GM19035 (cell line): ENCODE results near the gene IL1RAPL1.

Source experiments
- ATAC-seq: cut with Tn5 transposase; IDR thresholded peaks from one replicate; pipeline ENCODE4 v1.9.1; 2021; ENCODE audit not compliant: unreplicated experiment

The IL1RAPL1 gene

DNA sequence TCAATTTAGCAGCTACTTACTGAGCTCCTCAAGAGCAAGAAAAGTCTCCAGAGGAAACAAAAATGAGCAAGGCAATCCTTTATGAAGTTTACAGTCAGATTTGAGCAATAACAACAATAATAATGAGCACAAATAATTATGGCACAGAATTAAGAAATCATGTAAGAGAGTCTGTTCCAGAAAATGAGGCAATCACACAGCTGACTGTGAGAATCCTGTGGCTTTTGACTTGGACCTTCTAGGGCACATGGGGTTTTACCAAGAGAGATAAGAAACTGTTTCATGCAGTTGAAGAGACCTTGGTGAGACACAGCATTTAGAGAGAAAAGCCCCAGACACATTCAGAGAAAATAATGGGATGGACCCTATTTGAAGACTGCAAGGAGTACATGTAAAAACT is 1265.5 kb downstream of the IL1RAPL1 start:
- no peak for ATAC-seq

DNA sequence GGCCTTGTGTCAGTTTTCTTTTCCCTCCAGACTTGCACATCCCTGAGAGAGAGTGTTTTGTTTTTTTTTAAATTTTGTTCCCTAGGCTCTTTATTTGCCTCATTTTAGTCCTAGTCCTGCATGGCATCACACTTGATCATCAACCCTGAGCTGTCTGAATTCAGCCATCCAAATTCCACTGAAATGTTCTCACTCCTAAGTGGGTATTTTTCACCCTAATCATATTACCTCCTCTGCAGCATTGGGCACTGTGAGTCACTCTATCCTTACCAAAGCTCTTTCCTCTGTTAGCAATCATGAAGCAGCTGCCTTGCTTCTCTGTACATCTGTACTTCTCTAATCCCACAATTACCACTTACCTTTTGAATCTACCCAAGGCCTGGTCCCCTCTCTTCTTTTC is 1271.5 kb downstream of the IL1RAPL1 start:
- ATAC-seq = no peak

DNA sequence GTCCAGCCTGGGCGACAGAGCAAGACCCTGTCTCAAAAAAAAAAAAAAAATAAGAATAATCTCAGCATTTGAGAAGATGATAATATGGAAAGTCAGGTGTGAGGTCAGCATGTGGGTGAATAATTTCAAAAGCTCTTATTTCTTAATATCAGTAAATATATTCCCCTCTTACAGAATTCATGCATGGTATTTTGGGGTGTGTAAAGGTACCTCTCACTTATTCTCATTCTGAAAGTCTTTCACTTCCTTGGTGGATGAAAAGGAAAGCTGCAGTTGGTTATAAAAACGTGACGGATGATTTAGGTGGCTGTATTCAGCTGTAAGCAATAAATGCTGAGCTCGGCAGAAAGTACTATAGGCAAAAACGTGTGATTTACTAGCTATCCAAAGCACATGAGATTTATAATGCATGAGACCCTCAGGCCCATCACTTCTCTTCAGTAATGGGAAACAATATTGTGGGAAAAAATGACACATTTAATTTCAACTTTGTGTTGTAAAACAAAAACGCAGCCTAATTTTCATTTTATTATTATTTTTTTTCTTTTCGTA is 1275.0 kb downstream of the IL1RAPL1 start:
- no peak for ATAC-seq

DNA sequence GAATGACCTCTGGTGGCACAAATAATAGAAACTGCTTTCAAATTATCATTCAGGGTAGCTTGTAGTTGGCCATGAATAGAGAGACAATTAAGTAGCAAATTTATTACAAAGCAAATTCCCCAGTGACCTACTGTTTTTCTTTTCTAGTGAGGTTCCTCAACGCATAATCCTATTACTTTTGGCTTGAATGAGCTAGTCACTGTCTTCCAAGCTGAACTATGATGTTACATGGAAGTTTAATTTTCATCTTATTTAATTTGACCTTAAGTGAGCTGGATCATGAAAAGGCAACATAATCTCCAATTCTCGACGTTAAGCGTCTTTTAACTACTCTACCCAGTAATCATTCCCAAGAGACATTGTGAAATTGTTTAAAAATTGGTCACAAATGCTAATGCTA is 1280.7 kb downstream of the IL1RAPL1 start:
- no peak for ATAC-seq

DNA sequence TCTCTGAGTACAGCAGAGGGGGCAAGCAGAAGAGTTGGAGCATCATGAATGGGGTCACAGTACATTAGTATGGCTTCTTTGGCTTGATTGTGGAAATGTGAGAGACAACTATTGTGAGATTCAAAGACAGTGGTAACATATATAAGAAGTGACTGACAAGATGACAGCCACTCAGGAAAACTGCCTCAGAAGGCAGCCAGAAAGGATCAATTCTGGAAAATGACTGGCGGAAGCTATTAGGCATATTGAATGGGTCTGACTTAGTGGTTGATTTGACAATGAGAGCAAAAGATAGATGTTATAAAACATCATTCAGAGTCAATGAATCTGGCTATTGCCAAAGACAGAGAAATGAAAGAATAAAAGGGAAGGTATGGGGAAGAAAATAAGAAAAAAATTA is 1282.6 kb downstream of the IL1RAPL1 start:
- ATAC-seq = no peak

DNA sequence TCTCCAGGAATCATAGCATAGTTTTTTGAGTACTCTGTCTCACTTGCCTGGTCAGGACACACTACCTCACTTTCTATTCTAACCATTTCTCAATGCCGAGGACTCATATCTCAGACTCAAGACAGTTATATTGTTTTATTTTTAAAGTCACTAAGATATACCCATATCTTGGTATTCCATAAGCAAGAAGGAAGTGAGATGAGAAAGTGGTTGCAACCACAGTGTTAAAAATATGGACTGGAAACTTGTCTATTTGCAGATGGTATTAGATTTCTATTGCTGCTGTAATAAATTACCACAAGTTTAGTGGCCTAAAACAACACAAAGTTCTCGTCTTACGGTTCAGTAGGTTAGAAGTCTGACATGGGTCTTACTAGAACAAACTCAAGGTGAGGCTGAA is 1283.4 kb downstream of the IL1RAPL1 start:
- ATAC-seq = no peak

DNA sequence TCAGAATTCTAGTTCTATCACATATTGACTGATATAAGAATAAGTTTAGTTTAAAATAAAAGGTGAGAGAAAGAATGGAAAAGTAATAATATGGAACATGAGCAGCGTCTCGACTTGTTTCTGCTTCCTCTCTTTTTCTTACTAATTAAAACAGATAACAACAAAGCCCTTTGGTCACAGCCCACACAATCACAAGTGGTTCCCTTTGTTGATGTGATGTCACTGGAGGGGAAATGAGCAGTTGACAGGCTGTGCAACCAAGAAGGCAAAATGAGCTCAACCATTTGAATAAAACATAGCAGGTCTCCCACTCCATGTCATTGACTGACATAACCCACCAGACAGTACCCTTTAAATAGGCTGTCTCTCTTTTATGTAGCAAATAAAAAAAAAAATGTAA is 1285.6 kb downstream of the IL1RAPL1 start:
- ATAC-seq = no peak

DNA sequence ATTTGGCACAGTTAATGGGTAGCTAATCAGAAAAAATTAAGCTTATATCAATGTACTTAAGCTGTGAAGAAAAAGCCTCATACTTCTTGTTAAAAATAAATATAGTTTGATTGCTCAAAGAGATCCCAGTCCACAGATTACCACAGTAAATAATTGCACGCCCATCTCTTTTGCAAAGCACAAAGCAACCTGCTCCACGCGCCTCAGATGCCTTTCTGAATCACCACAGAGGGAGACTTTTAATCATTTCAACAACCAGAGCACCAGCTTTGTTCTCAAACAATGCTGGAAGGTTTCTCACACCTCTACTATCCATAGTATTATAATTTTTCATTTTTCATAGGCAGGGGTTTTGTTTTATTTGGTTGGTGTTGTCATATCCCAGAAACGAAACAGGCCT is 1289.5 kb downstream of the IL1RAPL1 start:
- ATAC-seq = no peak

DNA sequence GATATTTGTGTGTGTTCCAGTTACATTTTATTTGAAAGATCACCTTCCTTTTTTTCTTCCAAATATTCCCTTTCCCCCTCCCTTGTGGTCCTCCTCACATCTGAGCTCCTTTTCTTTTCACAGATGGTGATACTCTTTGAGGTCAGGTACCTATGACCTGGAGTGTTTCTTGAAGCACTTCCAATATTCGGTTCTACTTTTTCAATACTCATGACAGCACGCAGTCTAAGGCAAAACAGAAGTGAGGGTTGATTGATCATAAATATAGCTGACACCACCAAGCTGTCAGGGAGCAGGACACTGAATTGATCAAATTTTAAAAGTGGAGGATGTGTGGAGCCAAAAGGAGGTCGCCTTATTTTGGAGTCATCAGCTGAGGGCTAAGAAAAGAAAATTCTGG is 1293.7 kb downstream of the IL1RAPL1 start:
- no peak for ATAC-seq

DNA sequence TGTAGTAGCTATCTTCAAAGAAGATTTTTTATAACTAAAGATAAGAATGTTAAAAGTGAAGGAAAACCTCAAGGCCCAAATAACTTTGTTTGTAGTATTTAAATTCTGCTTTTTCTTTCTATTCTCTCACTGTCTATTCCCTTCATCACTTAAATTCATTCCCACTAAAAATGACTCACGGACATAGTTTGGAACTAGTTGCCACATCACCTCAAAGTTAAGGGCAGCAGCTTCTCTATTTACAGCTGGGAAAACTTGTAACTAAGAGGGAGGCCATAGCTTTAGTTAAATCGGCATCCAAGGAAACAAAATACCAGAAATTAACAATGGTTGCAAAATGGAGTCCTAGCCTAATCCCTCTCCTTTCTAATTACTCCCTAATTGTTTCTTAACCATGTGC is 1302.8 kb downstream of the IL1RAPL1 start:
- ATAC-seq = no peak

DNA sequence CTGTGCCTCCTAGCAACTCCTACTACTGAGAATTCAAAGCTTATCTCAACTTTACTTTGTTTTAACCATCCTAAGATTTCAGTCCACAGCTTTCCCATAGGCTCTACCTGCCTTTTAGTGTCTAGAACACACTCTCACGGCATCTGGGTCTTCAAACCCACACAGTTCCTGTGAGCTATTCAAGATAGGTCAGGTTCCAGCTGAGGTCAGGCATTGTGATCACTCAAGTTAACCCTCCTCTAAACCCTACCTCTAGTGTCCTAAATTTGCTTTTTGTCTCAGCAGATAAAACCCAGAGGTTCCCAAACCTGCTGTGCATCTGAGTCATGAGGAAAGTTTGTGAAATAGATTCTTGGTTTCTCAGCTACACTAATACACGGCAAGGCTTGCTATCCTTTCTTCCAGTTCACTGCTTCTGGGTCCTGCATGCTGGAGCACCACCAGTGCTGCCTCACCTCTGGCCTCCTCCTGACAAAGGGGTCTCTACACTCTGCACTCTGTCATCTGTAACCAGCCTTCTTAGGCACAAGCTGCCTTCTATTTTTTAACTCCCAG is 1303.5 kb downstream of the IL1RAPL1 start:
- no peak for ATAC-seq

DNA sequence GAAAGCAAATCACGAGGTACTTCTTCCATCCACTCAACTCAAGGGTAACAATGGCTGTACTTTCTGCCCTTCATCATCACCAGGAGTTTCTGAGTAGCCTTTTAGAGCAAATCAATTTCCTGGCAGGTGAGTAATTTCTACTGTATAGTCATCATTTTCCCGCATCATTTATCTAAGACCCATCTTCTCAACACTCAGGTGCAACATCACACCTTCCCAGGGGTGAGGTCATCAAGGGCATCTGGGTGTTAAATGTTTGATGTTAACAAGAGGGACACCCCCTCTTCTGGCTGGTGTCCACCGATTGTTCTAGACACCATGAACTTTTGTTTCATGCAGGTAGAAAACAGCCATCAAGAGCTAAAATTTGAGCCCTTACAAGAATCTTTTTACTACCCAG is 1314.8 kb downstream of the IL1RAPL1 start:
- ATAC-seq = no peak

DNA sequence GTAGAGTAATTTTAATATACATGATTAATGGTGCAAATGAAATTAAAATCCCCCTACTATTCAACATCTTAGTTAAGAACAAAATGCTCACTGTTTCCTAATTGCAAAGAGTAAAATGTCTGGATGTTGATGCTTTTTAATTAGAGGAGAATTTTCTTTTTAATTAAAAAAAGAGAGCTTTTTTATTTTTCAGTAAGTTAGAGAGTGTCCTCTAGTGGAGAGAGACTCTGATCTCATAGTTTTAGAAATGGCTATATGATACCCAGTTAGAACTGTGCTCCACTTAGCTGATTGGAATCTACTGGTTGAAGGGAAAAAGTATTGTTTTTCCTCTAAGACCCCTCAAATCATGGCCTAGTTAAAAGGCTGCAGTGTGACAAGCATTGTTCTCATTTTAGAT is 1316.1 kb downstream of the IL1RAPL1 start:
- no peak for ATAC-seq

DNA sequence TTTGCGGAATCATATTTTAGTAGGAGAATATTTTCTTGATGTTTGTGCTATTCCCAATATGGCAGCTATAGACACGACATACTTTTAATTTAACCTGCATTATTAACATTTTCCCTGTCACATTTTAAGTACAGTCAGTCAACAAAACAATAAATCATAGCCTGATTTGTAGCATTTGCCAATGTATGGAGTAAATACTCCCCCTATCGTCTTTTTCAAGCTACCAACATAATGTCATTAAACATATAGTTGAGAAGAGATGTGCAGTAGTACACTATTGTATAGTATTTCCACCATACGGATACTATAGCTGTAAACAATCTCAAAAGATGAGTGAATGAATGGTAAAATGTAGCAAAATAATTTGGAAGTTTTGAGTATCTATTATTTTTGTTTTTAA is 1324.4 kb downstream of the IL1RAPL1 start:
- no peak for ATAC-seq

DNA sequence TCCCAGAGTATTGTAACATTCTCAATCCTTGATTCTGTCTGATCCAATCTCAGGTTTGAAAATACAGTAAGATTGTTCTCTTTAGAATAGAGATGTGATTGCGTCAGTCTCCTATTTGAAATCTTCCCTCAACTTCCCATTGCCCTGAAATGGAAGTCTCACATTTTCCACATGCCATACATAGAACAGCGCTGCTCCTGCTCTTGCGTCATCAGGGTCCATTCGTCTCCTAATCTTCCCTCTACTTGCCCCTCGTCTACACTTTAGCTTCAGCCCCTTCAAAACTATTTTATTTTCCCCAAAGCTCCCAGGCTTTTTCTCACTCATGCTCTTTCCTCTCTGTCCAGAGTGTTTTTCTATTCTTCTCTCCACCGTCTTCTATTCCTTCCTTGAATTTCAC is 1326.4 kb downstream of the IL1RAPL1 start:
- ATAC-seq = no peak

DNA sequence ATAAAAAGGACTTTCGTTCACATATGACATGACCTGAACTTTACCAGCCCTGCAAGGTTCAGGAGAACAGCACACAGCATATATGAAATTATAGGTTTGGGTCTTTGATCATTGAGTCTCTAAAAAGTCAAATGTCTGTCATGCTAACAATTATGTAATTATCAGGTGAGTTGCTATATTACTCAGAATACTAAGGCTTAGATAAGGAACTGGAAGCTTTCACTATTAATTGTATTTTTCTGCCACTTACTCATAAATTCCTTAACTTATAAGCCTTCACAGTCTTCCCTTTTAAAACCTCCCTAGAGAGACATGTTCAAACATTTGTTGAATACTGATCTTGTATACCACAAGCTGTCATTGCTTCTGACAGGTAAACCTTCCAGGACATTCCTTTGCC is 1335.4 kb downstream of the IL1RAPL1 start:
- ATAC-seq = no peak

DNA sequence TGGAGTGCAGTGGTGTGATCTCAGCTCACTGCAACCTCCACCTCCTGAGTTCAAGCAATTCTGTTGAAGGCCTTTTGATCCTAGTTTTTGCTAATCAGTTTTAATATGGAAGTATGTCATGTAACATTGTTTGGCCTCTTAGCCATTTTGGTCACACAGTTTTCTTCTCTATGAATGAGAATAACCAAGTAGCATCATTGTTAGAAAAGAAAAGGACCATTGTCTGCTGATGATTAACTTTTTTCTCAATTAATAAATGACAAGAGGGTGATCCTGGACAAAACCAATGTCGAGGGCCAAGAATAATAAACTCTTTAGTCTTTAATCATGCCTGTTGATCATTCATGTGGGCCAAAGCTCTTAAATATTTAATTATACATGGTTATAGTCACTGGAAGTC is 1338.8 kb downstream of the IL1RAPL1 start:
- ATAC-seq = no peak

DNA sequence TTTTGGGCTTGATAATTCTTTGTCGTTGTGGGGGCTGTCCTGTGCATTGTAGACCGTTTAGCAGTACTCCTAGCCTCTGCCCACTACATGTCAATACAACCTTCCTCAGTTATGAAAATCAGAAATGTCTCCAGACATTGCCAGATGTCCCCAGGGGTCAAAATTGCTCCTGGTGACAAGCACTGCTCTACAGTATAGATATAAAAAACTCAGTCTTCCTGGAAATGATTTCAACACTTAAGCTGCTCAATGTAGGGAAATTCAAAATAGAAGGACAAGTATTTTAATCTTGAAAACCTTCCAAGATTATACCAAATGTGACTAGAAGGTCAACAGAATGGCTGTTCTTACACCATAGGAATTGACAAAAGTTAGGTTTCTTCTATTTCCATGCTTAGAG is 1339.4 kb downstream of the IL1RAPL1 start:
- ATAC-seq = no peak

DNA sequence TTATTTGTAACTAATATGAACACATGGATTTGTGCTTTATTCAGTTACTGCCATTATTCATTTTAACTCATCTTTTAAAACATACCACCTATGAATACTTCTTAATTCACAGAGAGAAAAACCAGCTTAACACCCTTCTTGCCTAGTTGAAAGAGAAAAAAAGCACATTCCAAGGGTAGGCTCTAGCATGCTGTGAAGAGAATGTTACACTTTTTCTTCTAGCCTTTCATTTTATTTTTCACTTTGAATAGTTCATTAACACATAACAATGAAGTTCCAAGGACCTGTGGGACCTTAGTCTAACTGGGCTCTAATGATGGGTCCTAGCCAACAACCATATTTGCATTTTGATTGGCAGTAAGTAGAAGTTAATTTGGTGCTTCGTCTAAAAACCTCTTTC is 1348.2 kb downstream of the IL1RAPL1 start:
- no peak for ATAC-seq

DNA sequence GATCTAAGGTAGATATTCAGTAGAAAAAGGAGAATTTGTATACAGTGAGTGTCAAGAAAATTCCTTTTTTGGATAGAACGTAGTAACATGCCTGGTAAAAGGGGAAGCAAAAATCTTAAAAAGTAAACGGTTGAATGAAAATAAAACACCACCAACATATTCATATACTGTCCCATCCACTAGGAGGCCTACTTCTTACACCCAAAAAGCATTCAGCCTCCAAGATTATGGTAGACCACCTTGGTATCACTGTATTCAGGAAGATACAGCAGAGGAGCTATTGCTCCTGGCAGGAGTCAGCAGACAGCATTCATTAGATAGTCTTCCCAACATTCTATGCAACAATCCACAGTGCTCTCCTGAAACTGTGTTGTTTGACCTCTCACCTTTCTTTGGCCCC is 1353.5 kb downstream of the IL1RAPL1 start:
- no peak for ATAC-seq

DNA sequence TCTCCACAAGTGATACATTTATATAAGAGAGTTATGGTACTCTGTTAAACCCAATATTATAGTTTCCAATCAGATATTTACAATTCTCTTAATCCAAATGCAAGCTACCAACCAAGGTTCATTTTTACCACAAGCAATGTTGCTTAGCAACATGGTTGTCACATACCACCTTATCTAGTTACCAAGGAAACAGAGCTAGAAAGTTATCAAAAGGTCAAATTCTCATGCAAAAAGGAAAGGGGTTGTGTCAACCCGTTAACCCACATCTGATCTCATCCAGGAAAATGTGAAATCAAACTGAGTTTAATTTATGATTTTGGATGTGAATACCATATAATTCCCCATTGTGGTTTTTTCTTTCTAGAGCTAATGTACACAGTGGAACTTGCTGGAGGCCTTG is 1354.0 kb downstream of the IL1RAPL1 start:
- no peak for ATAC-seq

DNA sequence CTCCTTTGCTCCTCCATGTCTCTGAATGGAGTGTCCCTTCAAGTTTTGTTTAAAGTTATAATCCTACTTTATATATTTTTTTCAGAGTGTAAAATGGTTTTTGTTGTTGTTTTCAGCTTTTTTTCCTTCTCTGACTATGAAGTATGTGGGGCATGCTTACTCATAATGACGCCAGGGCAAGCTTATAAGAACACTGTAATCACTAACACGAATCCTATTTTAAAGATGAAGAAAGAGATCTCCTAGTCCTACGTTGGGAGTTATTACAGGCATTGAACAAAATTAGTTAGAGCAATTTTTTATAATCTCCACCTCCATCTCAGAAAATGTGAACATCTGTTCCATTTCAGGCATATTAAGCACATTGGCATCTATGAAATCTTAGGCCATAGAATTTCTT is 1360.0 kb downstream of the IL1RAPL1 start:
- ATAC-seq = no peak

DNA sequence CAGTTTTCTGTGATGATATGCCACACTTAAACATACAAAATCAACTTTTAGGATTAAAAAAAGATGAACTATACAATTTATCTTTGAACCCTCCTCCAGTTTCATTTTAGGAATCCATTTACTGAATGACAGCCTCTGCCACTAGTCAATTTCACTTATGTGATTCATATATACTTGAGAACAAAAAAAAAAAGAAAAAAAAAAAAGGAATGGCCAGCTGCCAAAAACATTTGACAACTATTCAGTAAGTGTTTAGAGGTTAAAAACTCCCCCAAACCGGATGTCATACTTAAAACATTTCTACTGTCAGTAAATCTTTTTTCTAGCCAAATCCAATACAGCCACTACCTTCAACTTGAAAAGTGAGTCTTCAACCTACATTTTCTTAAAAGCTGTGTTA is 1361.4 kb downstream of the IL1RAPL1 start:
- no peak for ATAC-seq

DNA sequence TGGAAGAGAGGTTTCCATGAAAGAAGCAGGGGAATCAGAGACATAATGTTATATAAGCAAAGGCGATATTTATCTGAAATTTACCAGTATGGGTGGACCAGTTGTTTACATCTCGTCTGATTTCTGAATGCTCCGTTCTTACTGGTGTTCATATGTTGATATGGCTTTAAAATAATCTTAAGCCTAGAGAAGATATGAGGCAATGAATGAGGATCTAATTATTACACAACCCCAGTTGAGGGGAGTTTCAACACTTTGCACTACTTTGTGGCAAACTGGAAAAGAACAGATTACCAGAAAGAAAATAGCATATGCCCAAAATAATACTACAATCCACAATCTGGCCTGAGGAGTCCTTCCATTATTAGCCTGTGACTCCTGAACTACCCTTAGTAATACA is 1364.8 kb downstream of the IL1RAPL1 start:
- no peak for ATAC-seq
